PC-9 (cell line): ENCODE results near the gene ERC2.

Experiments used
- CTCF ChIP-seq: fragments of 200-600 bp; sonication (generic); conservative IDR thresholded peaks from 2 replicates; pipeline ENCODE4 v1.6.1; 2017; ENCODE audit warnings: mixed run types, antibody characterized with exemption, mild to moderate bottlenecking, moderate library complexity
- EZH2 ChIP-seq: fragments of 200-600 bp; sonication (generic); IDR thresholded peaks from 2 replicates; pipeline ENCODE4 v1.8.0; 2017; ENCODE audit warnings: antibody characterized with exemption, low read depth

DNA sequence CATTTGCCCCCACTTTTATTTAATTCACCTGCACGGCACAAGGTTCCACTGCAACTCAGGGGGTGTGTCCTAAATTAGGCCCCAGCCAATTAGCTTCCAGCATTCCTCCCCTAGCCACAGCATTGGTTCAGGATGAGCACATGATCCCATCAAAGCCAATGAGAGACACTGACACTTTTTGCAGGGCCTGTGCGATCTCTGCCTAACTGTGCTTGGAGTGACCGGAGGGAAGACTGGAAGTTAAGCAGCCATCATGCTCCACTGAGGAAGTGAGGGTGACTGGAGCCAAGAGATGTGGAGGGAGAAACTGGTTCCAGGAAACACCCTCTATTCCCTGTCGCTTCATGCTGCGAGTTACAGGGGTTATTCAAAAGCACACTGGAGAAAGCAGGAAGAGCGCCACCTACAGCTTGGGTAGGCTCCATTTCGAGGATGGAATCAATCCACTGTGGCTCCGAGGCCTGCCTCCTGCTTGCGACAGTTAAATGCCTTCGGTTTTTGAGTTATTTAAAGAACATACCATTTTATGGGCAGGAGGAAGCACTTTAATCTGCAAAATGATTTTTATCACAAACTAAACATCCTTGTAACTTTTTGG, 858.9 kb downstream of the ERC2 start:
- TF ChIP-seq CTCF: no peak
- no peak for TF ChIP-seq EZH2
